Lower leg skin (tissue), 4 donors: ENCODE data around the gene HHEX. TPM values are rescaled to one million over a fixed set of nuclear protein-coding genes. Genes with fewer than 3 reads are reported as not detected.

Experiments used
- DNase-seq, 2 donors: peaks; one replicate each; pipeline ENCODE4 v3.0.0-alpha.2; 2019; ENCODE audit warnings: low spot score in 2 of 2
- H3K4me3 ChIP-seq: fragments of 200-600 bp; sonication (generic); 2 replicates; pipeline ENCODE4 v1.5.1; 2017; ENCODE audit warnings: mild to moderate bottlenecking, low read depth; ENCODE audit not compliant: poor library complexity, severe bottlenecking
- POLR2A ChIP-seq, 2 donors: fragments of 450-650 bp; IDR thresholded peaks; one replicate each; pipeline ENCODE4 v1.6.1; 2016 to 2017; ENCODE audit warnings: antibody characterized with exemption in 2 of 2, mild to moderate bottlenecking in 1 of 2, moderate library complexity in 1 of 2
- WGBS, 2 donors: methylation state at CpG; one replicate each; pipeline ENCODE4 v1.1.5; 2018; 5-methylcytosine and 5-hydroxymethylcytosine counted together
- intact Hi-C: fragments of 100-400 bp; cut with DNase I; formaldehyde crosslinking; loops from one replicate; pipeline ENCODE4 v1.15.0; 2023; ENCODE audit warnings: low total_unique reads
- total RNA-seq, 4 donors: library from RNA; depleted of rRNA; stranded (reverse); fragments of >200 nt; gene quantifications; one replicate each; pipeline ENCODE4 v1.1.0, GENCODE V29; 2016
- TF ChIP-seq, protein P1 (sequence below), 3 donors: fragments of 450-650 bp; IDR thresholded peaks; one replicate each; pipeline ENCODE4 v1.5.1; 2016; ENCODE audit warnings: antibody characterized with exemption in 3 of 3, mild to moderate bottlenecking in 3 of 3, moderate library complexity in 2 of 3

The HHEX gene
- total RNA-seq, 4 donors from 2014 or later, result 1.0 to 3.8 (median 2.7) TPM

DNA sequence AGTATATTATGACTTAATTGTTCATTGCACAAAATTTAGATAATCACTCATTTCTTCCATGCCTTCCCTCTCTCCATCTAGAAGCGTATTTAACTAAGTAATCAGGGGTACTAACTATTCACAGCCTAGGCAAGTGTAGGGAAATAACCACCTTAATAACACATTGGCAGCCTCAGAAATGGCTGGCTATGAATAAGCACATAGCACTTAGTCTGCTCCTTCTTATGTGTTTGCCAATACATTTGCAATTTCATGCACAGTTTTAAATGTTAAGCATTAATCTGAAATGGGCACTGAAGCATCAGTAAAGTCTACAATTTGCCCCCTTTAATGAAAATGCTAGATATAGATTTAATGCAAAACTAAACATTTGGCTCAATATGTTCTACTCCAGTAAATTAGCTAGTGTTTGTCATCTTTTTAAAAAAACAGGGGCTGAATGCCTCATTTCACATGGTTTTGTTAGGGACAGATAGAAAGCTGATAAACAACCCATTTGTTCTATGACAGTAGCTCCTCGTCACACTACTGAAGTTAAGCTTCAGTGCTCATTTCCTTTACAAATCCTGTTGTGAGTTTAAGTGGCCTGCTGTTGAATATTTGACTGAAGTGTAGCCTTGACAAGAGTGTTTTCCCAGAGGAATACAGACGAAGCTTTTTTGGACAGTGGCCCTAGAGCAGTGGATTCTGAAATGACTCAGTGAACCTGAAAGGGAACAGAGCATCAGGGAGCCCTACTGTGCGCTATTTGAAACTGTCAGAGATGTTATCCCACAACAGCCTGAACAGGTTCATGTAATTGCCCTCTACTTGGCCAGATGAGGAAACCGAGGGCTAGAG lies 30.5 kb downstream of the HHEX start:
- H3K4me3 ChIP-seq, result no peak overlapping the region
- TF ChIP-seq, protein P1, sequence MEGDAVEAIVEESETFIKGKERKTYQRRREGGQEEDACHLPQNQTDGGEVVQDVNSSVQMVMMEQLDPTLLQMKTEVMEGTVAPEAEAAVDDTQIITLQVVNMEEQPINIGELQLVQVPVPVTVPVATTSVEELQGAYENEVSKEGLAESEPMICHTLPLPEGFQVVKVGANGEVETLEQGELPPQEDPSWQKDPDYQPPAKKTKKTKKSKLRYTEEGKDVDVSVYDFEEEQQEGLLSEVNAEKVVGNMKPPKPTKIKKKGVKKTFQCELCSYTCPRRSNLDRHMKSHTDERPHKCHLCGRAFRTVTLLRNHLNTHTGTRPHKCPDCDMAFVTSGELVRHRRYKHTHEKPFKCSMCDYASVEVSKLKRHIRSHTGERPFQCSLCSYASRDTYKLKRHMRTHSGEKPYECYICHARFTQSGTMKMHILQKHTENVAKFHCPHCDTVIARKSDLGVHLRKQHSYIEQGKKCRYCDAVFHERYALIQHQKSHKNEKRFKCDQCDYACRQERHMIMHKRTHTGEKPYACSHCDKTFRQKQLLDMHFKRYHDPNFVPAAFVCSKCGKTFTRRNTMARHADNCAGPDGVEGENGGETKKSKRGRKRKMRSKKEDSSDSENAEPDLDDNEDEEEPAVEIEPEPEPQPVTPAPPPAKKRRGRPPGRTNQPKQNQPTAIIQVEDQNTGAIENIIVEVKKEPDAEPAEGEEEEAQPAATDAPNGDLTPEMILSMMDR (IDR thresholded peaks at IDR 0.05), result no peak
- no peak for TF ChIP-seq POLR2A (IDR thresholded peaks at IDR 0.05)
- WGBS, 2 donors, result 66 to 67% methylated on average over 5 of the region's 5 CpGs
- no peak for DNase-seq
- intact Hi-C loops, result no loop called here

DNA sequence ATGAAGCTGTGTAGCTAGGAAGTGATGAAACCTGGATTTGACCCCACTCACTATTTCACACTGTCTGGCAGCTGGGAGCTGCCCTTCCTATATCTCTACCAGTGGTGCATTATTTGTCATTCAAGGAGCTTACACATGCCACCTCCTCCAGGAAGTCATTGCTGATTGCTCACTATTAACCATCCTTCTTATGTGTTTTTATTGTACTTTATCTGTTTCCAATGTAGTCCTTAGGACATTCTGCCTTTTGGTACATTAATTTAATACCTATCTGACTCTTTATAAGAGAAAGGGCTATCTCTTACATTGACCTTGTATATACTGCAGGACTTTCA lies 31.0 kb downstream of the HHEX start:
- no peak for TF ChIP-seq POLR2A (IDR thresholded peaks at IDR 0.05)
- TF ChIP-seq, protein P1 (IDR thresholded peaks at IDR 0.05), result no peak
- DNase-seq, result no peak
- intact Hi-C loops, result no loop called here
- H3K4me3 ChIP-seq, result no peak overlapping the region

- no peak for TF ChIP-seq POLR2A (IDR thresholded peaks at IDR 0.05)
- TF ChIP-seq, protein P1 (IDR thresholded peaks at IDR 0.05), result no peak
- no peak overlapping the region for H3K4me3 ChIP-seq
- no peak for DNase-seq
- intact Hi-C loops, result no loop called here
Measured at GRCh38 chr10:92722349-92722748, 32.6 kb downstream of the HHEX start.

- WGBS, 2 donors, result 88 to 89% methylated on average over 6 of the region's 6 CpGs
- intact Hi-C loops, result no loop called here
- TF ChIP-seq POLR2A (IDR thresholded peaks at IDR 0.05), result no peak
- TF ChIP-seq, protein P1 (IDR thresholded peaks at IDR 0.05), result no peak
- no peak overlapping the region for H3K4me3 ChIP-seq
- DNase-seq, result no peak
Measured at GRCh38 chr10:92727141-92727540, 37.4 kb downstream of the HHEX start.

DNA sequence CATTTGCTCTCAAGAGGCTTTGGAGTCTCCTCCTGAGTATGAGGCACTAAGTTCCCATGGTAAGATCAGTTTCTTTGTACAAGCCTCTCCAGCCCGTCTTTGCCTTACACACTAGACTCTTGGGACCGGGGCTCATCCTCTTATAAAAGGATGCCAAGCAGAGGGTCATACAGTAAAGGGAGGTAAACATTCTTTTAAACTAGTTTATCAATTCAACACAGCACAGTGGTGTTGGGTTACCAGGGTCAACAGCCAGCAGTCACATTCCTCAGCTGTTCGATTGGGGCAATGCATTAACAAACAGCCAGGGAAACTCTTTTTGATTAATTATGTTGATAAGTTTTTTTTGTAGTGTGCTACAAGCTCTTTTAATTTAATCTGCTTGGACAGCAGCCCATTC lies 37.8 kb downstream of the HHEX start:
- DNase-seq, result no peak
- H3K4me3 ChIP-seq, result no peak overlapping the region
- TF ChIP-seq POLR2A (IDR thresholded peaks at IDR 0.05), result no peak
- TF ChIP-seq, protein P1 (IDR thresholded peaks at IDR 0.05), result no peak
- intact Hi-C loops, result no loop called here
- WGBS, 2 donors, result 46 to 65% methylated on average over 3 of the region's 3 CpGs

DNA sequence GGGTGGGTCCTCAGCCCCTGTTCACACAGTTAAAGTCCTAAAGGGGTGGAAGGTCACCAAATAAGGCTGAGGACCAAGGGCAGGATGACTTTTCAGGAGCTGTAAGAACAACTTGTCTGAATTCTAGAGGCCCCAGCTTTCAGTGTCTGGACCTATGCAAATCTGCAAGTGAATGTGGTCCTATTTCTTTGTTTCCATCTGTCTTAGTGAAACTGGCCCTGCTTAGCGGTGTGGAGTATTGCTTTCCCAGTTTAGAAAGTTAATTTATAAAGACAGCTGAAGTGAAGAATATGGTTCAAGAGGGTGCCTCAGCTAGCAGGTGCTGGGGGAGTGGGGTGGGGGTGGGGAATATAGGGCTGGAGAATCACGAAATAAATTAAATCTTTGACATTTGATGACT lies 40.1 kb downstream of the HHEX start:
- H3K4me3 ChIP-seq, result no peak overlapping the region
- intact Hi-C loops, result no loop called here
- TF ChIP-seq, protein P1 (IDR thresholded peaks at IDR 0.05), result no peak
- TF ChIP-seq POLR2A (IDR thresholded peaks at IDR 0.05), result no peak
- no peak for DNase-seq
- 55 to 68% methylated on average over 2 of the region's 2 CpGs for whole genome bisulfite sequencing, 2 donors
